Right hindlimb (tissue), 1 donor: ENCODE measurements around the gene FBXO36.
"Not testable (repeated sequence)": the region's sequence is repeated elsewhere in the genome, so short reads cannot be mapped to it uniquely, and the experiment has no call there.

ENCODE experiments used
- DNase-seq: peaks from one replicate; pipeline ENCODE4 v3.0.0-alpha.2; 2018

Gene FBXO36

GRCh38 chr2:229922449-229923386 lies at the start of gene FBXO36:
Gene FBXO36 (plus strand): TSS chr2:229922503. CDS start chr2:229922514, 11 bp downstream.
- DNase-seq = peak; percentile 22

GRCh38 chr2:229873123-229873581 lies 49.2 kb upstream of the FBXO36 start:
- DNase-seq = no peak

GRCh38 chr2:229874647-229875046 lies 47.7 kb upstream of the FBXO36 start:
- DNase-seq = no peak

- no peak for DNase-seq
Measured at GRCh38 chr2:229875549-229875948, 46.8 kb upstream of the FBXO36 start.

GRCh38 chr2:229879191-229879950 lies 42.9 kb upstream of the FBXO36 start:
- DNase-seq = no peak

- DNase-seq = no peak
Measured at GRCh38 chr2:229880892-229881586, 41.3 kb upstream of the FBXO36 start.

GRCh38 chr2:229882583-229882982 lies 39.7 kb upstream of the FBXO36 start:
- no peak for DNase-seq

- no peak for DNase-seq
Measured at GRCh38 chr2:229884775-229885699, 37.3 kb upstream of the FBXO36 start.

- DNase-seq = no peak
Measured at GRCh38 chr2:229887441-229887840, 34.9 kb upstream of the FBXO36 start.

- DNase-seq = no peak
Measured at GRCh38 chr2:229888031-229888430, 34.3 kb upstream of the FBXO36 start.

GRCh38 chr2:229889023-229889422 lies 33.3 kb upstream of the FBXO36 start:
- DNase-seq = no peak

- no peak for DNase-seq
Measured at GRCh38 chr2:229896857-229897256, 25.4 kb upstream of the FBXO36 start.

- no peak for DNase-seq
Measured at GRCh38 chr2:229899604-229900003, 22.7 kb upstream of the FBXO36 start.

GRCh38 chr2:229900012-229900411 lies 22.3 kb upstream of the FBXO36 start:
- DNase-seq = no peak

- not testable (repeated sequence) for DNase-seq
Measured at GRCh38 chr2:229900514-229900913, 21.8 kb upstream of the FBXO36 start.

- DNase-seq = no peak
Measured at GRCh38 chr2:229901819-229902218, 20.5 kb upstream of the FBXO36 start.

GRCh38 chr2:229903037-229903436 lies 19.3 kb upstream of the FBXO36 start:
- DNase-seq = no peak

GRCh38 chr2:229905601-229906000 lies 16.7 kb upstream of the FBXO36 start:
- DNase-seq = no peak

GRCh38 chr2:229909090-229909489 lies 13.2 kb upstream of the FBXO36 start:
- no peak for DNase-seq

- DNase-seq = no peak
Measured at GRCh38 chr2:229910147-229910831, 12.0 kb upstream of the FBXO36 start.

GRCh38 chr2:229910832-229911412 lies 11.4 kb upstream of the FBXO36 start:
- no peak for DNase-seq
